Stimulated activated CD8-positive, alpha-beta memory T cell treated with anti-CD3 and anti-CD28 coated beads, Interleukin-4, amount 100 ng/mL, for 4 hours (primary cell): ENCODE measurements around the gene RARA.

Experiments
- DNase-seq, 2 donors: peaks; one replicate each; pipeline ENCODE4 v3.0.0-alpha.2; 2020; ENCODE audit warnings: low read depth in 2 of 2, low spot score in 1 of 2

RARA gene

DNA sequence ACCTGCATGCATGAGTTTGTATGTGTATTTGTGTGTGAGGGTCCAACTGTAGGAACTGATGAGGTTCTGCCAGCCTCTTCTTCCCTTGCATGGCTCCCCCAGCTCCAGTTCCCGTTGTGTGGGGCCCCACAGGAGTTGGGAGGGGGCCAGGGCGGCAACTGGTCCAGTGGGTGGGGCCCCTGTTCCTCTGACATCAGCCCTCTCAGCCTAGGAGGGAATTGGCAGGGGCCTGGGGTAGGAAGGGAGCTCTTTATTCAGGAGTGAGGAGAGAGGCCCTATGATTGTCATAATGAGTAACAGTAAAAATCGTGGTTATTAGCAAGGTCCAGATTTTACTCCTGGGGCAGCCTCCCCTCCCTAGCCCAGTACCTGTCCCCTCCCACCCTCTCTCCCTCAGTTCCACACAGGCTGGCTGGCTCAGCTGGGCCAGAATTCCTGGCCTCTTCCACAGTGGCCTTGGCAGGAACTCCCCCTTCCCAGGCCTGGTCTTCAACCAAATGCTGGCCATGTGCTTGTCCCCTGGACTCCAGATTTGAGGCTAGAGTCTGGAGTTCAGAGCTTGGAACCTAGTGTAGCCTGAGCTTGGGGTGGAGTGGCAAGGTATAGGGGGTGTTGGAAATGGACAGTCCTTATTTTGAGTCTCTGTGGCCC, 18.9 kb downstream of the RARA start:
- DNase-seq, result no peak

DNA sequence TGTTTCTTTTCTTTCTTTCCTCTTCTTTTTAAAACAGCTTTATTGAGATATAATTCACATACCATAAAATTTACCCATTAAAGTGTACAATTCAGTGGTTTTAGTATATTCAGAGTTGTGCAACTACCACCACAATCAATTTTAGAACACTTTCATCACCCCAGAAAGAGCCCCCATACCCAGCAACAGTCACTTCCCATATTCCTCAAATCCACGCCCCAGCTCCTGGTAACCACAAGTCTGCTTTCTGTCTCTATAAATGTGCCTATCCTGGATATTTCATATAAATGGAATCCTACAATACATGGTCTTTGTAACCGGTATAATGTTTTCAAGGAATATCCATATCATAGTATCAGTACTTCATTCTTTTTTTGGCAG, 19.4 kb downstream of the RARA start:
- DNase-seq, result no peak

DNA sequence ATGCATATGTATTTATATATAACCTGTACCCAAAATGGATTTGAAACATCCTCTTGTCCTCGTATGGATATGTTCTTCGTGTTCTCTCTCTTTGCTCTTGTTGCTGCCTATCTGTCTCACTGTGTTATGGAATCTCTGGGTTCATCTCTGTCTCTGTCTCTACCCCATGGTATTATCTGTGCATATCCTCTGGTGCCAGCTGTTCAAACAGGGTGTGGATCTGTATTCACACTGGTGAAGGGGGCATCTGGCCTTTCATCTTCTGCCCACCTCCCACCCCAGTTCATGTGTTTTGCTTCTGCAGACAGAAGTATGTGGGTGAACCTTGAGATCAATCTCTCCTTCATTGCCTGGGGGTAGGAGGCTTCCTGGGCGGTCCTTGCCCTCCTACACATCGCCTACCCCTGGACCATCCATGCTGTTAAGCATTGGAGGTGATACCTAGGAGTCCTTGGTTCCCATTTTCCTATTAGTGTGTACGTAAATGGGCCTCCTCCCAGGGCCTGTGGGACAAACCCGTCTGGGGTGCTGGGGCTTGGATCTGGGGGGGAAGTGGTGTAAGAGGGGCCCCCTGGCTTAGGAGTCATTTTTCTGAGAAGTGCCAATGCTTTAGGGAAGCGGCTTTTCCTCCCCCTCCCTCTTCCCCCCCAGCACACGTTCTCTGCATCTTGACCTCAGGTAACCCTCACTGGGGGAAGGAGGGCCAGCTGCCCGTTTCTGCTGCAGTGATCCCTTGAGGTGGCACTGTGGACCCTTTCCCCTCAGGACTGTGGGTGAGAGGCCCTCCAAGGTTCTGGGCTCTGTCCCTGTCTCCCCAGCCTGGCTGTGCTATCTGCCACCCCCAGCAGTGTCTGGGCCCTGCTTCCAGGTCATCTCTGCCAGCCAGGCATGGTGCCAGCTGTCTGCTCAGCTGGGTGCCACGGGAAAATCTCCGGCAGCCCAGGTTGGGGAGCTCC, 21.1 kb downstream of the RARA start:
- DNase-seq, result no peak

DNA sequence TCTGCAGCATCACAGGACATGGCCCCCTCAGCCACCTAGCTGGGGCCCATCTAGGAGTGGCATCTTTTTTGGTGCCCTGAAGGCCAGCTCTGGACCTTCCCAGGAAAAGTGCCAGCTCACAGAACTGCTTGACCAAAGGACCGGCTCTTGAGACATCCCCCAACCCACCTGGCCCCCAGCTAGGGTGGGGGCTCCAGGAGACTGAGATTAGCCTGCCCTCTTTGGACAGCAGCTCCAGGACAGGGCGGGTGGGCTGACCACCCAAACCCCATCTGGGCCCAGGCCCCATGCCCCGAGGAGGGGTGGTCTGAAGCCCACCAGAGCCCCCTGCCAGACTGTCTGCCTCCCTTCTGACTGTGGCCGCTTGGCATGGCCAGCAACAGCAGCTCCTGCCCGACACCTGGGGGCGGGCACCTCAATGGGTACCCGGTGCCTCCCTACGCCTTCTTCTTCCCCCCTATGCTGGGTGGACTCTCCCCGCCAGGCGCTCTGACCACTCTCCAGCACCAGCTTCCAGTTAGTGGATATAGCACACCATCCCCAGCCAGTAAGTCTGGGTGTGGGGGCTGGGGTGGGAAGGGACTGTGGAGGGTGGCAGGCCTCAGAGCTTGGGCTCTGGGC, 22.0 kb downstream of the RARA start:
- no peak for DNase-seq

DNA sequence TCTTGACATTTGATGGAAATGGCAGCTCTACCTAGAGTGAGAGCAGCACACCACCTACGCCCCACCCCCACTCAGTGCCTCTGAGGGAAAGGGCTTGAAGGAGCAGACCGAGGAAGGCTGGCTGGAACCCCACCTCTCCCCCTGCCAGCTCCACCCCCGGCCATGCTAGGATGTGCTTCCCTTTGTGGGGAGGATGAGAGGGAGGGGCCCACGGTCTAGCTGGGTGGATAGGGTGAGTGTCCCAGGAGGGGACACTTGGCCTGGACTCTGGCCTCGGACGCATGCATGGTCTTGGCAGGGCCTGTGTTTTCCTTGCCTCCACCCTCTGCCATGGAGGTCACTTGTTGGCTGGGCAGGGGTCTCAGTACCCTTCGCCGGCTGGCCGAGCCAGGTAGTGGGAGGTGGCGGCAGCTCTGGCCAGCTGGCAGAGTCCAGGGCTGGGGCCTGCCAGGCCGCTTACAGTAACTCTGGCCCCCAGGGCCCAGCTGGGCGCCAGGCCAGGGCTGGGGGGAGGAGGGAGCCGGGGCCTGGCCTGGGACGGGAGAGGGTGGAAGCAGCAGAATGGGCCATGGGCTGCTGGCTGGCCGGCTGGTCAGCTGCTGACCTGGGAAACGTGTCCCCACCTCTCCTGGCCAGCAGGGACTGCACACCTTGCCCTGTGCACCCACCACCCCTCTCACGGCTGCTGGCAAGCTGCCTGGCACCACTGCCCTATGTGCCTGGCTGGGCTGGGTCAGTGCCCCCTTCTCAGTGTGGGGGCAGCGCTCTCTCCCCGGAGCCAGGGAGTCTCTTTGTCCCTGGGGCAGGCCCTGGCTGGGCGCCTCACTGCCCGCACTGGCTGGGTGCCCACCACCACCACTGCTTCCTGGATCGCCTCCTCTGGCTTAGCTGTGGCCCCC, 23.0 kb downstream of the RARA start:
- DNase-seq, result no peak

DNA sequence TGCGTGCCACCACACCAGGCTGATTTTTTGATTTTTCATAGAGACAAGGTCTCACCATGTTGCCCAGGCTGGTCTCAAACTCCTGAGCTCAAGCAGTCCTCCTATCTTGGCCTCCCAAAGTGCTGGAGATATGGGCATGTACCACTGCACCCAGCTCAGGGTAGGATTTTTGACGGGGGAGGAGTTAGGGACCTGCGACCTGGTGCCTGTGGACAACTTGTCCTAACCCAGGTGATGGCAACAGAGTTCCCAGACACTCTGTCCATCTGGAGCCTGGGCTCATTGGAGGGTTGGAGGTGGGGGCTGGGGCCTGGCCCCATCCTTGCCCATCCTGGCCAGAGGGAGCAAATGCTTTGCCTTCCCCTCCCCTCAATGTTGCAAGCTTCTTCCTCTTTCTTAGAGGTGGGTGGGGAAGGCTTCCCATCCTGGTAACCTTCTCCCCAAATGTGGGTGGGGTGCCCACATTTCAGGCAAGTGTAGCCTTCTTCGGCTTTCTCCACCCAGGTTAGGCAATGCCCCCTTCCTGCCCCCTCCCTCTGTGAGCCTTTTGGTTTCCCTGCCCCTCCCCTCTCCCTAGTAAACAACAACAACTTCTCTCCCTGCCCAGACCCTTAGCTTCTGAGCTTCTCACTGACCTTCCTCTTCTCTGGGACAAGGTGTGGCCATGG, 24.9 kb downstream of the RARA start:
- no peak for DNase-seq

DNA sequence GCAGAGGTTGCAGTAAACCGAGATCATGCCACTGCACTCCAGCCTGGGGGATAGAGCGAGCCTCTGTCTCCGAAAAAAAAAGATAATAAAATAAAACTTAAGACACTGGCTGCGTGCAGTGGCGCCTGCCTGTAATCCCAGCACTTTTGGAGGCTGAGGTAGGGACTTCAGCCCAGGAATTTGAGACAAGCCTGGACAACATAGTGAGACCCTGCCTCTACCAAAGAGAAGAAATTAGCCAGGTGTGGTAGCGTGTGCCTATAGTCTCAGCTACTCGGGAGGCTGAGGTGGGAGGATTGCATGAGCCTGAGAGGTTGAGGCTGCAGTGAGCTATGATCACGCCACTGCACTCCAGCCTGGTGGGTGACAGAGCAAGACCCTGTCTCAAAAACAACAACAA, 26.6 kb downstream of the RARA start:
- DNase-seq, result no peak

DNA sequence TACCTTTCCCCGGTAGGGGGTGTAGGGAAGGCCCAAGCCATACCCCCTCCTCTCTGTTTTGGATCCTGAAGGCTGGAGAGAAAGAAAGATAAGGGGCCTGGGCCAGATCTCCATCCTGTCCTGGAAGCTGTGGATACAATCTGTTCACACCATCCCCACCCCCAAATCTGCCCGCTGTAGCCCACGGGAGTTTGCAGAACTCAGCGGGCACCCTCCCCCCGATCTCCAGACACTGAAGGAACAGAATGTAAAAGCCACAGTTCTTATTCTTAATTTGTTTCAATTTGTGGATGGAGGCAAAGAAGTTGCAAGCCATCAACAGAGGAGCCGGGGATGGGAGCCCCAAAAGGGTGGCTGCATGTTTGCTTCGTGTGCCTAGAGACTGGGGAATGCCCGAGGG, 28.4 kb downstream of the RARA start:
- no peak for DNase-seq

DNA sequence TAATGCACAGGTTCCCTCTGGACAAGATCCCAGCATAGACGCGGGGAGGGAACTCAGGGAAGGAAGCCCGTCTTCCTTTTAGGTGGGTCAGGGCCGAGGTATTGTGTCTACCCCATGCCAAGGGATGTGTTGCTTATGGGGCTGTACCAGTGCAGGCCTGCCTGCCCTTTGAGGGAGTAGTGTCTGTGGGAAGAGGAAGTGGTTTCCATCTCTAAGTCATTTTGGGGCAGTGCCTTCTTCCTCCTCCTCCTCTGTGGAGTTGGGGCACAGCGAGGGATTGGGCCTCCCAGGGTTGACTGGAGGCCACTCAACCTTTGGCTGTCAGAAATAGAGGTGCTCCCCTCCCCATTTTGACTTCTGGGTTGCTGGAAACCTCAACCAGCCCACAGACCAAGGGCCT, 29.1 kb downstream of the RARA start:
- no peak for DNase-seq

DNA sequence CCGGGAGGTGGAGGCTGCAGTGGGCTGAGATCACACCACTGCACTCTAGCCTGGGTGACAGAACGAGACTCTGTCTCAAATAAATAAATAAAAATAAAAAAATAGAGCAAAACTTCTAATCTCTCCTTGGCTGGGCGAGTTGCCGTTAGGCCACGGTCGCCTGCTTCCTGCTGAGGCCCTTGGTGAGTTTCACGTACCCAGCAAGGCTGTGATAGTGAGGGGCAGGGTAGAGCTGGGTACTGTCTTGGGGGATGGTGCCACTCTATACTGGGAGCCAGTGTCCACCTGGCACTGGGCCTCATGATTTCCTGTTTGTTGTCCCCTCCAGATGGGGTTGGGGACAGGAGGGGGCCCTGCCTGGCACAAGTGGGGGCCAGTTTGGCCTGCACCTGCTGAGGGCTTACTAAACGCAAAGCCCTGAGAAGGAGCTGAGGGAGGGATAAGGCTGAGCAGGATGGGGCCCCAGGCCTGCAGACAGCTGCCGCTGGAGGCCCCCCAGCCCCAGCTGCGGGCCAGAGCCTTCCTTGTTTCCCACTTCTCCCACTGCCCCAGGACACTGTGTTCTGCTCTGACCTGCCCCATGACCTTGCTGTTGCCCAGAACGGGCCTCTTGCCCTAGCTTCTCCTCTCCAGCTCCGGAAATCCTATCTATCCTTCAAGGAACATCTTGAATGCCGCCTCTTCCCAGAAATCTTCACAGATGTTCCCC, 30.1 kb downstream of the RARA start:
- DNase-seq, result no peak

DNA sequence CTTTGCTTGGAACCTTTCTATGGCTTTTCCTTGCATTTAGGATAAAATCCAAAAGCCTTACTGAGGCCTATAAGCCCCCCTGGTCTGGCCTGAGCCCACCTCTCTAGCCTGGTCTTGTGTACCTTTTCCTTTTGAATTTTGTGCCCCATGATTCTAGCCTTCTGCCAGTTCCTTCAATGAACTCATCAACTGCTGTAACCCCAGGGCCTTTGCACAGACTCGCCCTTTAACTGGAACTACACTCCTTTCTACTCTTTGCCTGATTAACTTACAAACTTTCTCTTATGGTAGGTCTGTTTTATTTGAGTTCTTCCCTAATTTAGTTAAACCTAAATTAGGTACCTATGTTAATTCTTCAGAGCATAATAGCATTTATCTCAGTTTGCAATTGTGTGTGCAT, 31.3 kb downstream of the RARA start:
- DNase-seq, result no peak

DNA sequence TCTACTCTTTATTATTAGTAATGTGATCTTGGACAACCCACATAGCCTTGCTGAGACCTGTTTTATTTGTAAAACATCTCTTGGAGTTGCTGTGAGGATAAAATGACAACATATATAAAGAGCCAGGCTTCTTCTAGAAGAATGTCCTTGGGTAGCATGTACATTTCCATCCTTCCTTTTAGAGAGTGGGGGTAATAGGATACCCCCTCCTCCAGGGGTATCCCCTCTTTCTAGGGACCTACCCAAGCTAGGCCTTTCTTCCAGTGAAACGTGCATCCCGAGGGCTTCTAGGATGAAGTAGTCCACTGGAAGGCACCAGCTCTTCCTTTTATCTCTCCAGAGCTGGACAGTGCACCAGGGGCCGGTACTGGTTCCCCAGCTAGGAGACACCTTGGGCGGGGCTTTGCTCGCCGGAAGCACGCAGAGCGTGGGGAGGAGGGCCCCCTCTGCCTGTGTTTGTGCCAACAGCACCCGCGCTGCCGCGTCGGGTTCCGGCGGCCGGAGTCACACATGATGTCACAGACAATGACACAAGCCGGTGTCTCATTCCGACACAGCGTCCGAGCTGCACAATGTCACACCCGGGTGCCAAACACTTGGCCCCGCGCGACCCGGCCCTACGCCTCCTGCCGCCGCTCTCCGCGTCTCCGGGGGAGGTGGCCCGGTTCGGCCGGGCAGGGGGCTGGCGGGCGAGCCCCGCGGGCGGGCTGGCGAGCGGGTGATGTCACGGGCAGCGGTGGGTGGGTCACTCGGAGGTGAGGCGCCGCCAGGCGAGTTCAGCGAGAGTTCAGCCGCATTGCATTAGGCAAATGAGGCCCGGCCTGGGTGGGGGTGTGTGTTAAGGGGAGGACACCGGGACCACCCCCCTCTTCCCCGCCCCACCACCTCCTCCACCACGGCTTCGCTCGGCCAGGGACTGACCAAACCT, 32.2 kb downstream of the RARA start:
- peak; percentile 56 to 76 for DNase-seq

DNA sequence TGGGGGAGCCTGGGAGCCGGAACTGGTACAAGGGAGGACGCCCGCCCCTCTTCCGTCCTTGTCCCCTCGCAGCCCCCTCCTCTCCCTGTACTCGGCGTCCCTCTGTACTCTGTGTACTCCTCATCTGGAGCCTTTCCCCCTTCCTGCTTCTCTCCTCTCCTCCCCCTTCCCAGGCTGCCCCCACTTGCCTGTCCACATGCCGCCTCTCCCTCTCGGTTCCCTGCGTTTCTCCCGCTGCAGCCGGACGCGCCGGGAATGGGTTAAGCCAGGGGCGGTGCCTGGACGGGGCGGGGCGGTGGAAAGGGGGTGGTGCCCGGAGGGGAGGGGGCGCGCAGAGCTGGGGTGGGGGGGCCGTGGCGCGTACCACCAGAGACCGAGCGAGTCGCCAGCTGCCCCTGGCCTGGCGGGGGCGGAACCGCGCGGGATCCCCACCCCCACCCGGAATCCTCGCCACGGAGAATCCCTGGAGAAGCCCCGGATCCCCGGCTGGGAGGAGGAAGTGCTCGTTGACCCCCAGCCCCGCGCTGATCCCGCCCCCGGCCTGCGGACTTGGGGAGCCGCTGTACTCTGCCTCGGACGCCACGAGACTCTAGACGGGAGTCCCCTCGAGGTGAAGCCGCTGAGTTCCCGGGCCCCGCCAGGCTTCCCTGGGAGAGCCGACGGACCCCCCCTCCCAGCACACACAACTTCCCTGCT, 33.0 kb downstream of the RARA start:
- no peak for DNase-seq

DNA sequence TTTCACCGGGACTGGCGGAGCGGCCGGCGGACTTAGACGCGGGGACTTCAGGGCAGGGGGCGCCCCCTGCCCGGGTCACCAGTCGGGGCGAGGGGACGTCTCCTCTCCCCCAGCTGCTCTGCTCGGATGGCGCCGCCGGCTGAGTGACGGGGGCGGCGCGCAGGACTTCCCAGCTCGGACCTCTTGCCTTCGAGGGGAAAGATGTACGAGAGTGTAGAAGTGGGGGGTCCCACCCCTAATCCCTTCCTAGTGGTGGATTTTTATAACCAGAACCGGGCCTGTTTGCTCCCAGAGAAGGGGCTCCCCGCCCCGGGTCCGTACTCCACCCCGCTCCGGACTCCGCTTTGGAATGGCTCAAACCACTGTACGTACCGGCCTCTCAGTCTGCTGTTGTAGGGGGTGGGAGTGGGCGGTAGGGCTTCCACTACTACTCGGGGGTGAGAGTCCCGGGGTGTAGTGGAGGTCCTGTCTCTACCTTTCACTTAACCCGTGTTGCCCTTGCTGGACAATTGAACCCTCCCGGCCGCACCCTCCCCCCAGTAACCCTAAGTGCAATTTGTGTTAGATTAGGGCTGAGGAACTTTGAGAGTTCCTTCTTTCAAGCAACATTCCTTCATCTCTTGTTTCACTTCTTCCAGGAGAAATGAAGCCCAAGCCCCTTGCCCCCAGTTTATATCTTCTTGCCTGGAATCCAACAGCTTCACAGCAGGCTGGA, 33.7 kb downstream of the RARA start:
- no peak for DNase-seq

DNA sequence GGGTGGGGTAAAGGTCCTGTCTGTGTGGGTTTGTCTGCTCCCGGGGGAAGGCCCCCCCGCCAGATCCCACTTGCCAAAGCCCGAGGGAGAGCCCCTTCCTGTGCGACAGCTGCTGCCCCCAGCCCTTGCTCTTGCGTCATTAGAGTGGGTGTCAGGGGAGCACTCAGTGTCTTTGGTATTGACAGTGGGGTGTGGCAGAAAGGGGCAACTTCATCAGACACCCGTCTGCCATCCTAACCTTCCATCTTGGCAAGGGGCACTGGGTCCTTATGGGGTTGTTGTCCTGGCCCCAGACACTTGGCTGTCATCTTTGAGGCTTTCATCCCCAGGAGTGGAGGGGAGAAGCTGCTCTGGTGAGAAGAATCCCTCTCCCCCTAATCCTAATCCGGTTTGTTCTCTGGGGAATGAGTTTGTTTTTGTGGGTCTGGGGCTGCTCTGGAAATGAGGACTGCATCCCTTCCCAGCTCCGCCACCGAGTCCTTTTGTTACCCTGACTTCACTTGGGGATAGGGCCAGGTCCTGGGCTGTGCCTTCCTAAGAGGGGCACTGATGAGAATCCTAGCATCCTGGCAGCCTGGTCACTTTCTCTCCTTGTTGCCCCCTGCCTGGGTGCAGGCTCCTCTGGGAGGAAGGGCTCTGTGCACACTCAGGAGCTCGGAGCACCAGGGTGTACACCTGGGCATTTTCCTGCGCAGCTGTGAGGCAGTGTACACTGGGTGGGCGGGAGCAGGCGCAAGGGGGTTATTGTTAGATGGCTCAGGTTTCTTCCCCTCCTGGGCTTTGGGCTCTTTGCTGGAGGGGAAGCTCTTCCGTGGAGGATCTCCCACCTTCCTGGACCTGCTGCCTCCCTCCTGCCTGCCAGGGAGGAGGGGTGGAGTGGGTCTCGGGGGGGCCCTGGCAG, 34.5 kb downstream of the RARA start:
- no peak for DNase-seq

DNA sequence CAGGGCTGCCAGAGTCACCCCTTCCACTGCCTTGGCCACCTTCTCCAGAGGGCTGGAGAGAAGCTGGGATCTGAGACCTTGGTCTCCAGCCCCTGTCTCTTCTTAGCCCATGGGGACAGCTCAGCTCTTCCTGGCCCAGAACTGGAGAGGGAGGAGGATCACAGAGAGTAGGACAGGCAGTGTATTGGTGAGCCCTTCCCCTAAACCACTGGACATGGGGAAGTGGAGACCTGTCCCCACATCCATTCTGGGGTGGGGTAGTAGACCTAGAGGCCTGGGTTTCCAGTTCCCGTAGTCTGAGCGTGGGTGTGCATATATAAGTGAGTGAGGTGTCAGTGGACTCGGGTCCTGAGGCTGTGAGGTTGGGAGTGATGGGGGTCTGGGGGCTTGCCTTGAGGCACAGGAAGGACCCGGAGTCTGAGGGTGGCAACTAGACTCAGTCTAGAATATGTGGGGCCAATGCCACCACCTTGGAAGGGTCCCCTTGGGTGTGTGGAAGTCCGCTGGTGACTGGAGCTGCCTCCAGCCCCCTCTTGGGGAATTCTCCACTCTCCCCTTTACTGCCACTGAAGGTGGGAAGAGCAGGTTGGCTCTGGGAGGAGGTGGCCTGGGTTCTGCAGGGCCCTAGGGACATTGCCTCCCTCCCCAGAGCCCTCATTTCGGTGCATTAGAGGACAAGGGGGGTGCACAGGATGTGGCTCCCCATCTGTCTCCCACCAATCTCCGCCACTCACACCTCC, 35.6 kb downstream of the RARA start:
- no peak for DNase-seq
